HG03108 (cell line): Measurements from ENCODE around the gene DTL.

Source experiments
- ATAC-seq: cut with Tn5 transposase; IDR thresholded peaks from one replicate; pipeline ENCODE4 v1.9.1; 2021; ENCODE audit warnings: moderate library complexity; ENCODE audit not compliant: unreplicated experiment

DTL gene

GRCh38 chr1:212124690-212125582, 89.4 kb downstream of the DTL start:
- no peak for ATAC-seq

GRCh38 chr1:212125654-212126053, 90.1 kb downstream of the DTL start:
- ATAC-seq: no peak

GRCh38 chr1:212127221-212127620, 91.7 kb downstream of the DTL start:
- ATAC-seq: no peak

- no peak for ATAC-seq
Observed at GRCh38 chr1:212129781-212130180, 94.2 kb downstream of the DTL start.

- no peak for ATAC-seq
Observed at GRCh38 chr1:212132025-212132424, 96.5 kb downstream of the DTL start.

- no peak for ATAC-seq
Observed at GRCh38 chr1:212133319-212133718, 97.8 kb downstream of the DTL start.

- ATAC-seq: no peak
Observed at GRCh38 chr1:212135166-212135565, 99.6 kb downstream of the DTL start.

GRCh38 chr1:212137854-212138253, 102.3 kb downstream of the DTL start:
- ATAC-seq: no peak

GRCh38 chr1:212138457-212138856, 102.9 kb downstream of the DTL start:
- no peak for ATAC-seq

GRCh38 chr1:212139526-212140135, 104.1 kb downstream of the DTL start:
- no peak for ATAC-seq

GRCh38 chr1:212141404-212141803, 105.9 kb downstream of the DTL start:
- no peak for ATAC-seq

- ATAC-seq: no peak
Observed at GRCh38 chr1:212142883-212143530, 107.5 kb downstream of the DTL start.

GRCh38 chr1:212147581-212148033, 112.1 kb downstream of the DTL start:
- ATAC-seq: no peak

GRCh38 chr1:212149566-212149965, 114.0 kb downstream of the DTL start:
- ATAC-seq: no peak

- no peak for ATAC-seq
Observed at GRCh38 chr1:212152308-212152693, 116.8 kb downstream of the DTL start.

- ATAC-seq: no peak
Observed at GRCh38 chr1:212152869-212153268, 117.3 kb downstream of the DTL start.

GRCh38 chr1:212153635-212154034, 118.1 kb downstream of the DTL start:
- no peak for ATAC-seq
